ENCODE measurements around the gene CD300LF. TPM values are rescaled to one million over a fixed set of nuclear protein-coding genes. Genes with fewer than 3 reads are reported as not detected.
A peak's percentile ranks its signal among the peaks of the same experiment; 100 is the strongest.

The CD300LF gene
- total and polyA plus RNA-seq, 7 donors = 0.27 to 8.3 (median 3.3) TPM; not detected in 3

DNA sequence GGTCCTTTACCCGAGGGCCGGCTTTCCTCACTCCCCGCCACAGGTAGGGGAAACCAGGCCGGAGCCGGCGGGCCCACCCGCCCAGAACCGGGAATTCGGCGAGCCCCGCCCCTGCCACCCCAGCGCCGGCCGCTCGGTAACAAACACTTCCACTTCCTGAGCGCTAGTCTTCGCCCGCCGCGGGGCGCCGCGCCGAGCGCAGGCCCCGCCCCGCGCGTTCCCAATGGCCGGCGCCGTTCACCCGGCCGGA lies 35.5 kb upstream of the CD300LF start:
- WGBS, 2 donors = 0% methylated on average over 34 of the region's 34 CpGs

DNA sequence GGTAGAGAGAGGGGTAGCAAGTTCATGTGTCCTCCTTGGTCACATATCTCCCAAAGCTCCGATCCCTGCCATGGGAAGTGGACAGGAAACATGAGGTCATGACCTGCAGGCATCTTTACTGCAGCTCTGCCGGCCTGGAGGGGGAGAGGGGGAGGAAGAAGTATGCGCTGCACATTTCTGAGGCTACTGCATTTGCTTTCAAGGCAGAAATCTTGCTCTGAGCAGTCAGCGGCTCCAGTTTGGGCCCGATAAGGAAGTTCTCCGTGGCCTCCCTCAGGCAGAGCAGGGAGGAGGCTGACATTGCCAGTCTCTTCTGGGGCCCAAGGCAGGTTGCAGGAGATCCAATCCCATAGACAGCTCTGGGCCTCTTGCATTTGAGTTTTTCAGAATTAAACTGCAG lies 34.2 kb upstream of the CD300LF start:
- WGBS, 2 donors = 39 to 72% methylated on average over 6 of the region's 6 CpGs
- DNase-seq = peak; percentile 66
- Histone ChIP-seq H3K27me3 (peaks cover 0 to 10% (median 0%) of the 10 kb centered on the region in 3 donors), H3K9me3 (no peaks in the 10 kb centered on the region), H3K36me3 (no peaks in the 10 kb centered on the region), H3K27ac (peak overlapping the region in 1 of 4 donors; percentile 74), H3K4me1 (peaks cover 0 to 29% (median 20%) of the 10 kb centered on the region in 4 donors), H3K4me3 (no peak overlapping the region)
- intact Hi-C loops (cut with DNase I) = loop anchor here (5.0 kb wide), 1 partner anchor 210 kb away; no protein-coding TSS in a partner anchor
- TF ChIP-seq POLR2AphosphoS5 (IDR thresholded peaks at IDR 0.05) (no peak), EP300 (IDR thresholded peaks at IDR 0.05) (no peak), POLR2A (IDR thresholded peaks at IDR 0.05) (no peak)
- TF ChIP-seq, protein P1, sequence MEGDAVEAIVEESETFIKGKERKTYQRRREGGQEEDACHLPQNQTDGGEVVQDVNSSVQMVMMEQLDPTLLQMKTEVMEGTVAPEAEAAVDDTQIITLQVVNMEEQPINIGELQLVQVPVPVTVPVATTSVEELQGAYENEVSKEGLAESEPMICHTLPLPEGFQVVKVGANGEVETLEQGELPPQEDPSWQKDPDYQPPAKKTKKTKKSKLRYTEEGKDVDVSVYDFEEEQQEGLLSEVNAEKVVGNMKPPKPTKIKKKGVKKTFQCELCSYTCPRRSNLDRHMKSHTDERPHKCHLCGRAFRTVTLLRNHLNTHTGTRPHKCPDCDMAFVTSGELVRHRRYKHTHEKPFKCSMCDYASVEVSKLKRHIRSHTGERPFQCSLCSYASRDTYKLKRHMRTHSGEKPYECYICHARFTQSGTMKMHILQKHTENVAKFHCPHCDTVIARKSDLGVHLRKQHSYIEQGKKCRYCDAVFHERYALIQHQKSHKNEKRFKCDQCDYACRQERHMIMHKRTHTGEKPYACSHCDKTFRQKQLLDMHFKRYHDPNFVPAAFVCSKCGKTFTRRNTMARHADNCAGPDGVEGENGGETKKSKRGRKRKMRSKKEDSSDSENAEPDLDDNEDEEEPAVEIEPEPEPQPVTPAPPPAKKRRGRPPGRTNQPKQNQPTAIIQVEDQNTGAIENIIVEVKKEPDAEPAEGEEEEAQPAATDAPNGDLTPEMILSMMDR (IDR thresholded peaks at IDR 0.05) = no peak

More for the DNA sequence above, 35.5 kb upstream of the CD300LF start:
- Histone ChIP-seq H3K27me3 (peaks cover 0 to 7% (median 0%) of the 10 kb centered on the region in 3 donors), H3K4me1 (peaks cover 0 to 29% (median 20%) of the 10 kb centered on the region in 4 donors), H3K9me3 (no peaks in the 10 kb centered on the region), H3K36me3 (no peaks in the 10 kb centered on the region), H3K4me3 (peak overlapping the region; percentile 40 to 77 (median 70)), H3K27ac (peak overlapping the region; percentile 64 to 75 (median 72))
- DNase-seq = no peak
- TF ChIP-seq EP300 (IDR thresholded peaks at IDR 0.05) (no peak), POLR2AphosphoS5 (IDR thresholded peaks at IDR 0.05) (no peak), POLR2A (IDR thresholded peaks at IDR 0.05) (no peak)
- TF ChIP-seq, protein P1 (IDR thresholded peaks at IDR 0.05) = no peak
- intact Hi-C loops (cut with DNase I) = loop anchor here (1.0 to 5.0 kb wide), 3 partner anchors 28 to 209 kb away; partner anchors contain the start of genes FDXR and NAT9

DNA sequence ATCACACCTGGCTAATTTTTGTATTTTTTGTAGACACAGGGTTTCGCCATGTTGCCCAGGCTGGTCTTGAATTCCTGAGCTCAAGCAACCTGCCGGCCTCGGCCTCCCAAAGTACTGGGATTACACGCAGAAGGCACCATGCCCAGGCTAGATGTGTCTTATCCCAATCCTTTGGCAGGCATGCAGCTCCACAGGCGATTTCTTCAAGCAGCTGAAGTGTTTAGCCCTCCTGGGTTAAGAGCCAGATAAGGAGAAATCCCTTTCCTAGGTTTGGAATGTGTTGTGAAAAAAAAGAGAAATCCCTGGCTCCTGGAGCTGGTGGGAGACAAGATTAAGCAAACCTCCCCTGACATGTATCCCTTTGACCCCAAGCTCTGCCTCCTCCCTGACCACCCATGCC lies 33.7 kb upstream of the CD300LF start:
- TF ChIP-seq EP300 (IDR thresholded peaks at IDR 0.05) (no peak), POLR2AphosphoS5 (IDR thresholded peaks at IDR 0.05) (no peak), POLR2A (IDR thresholded peaks at IDR 0.05) (no peak)
- TF ChIP-seq, protein P1 (IDR thresholded peaks at IDR 0.05) = no peak
- H3K36me3 ChIP-seq = no peaks in the 10 kb centered on the region
- H3K9me3 ChIP-seq = no peaks in the 10 kb centered on the region
- peak; percentile 55 for DNase-seq
- H3K4me3 ChIP-seq = no peak overlapping the region
- 89 to 92% methylated on average over 5 of the region's 5 CpGs for WGBS, 2 donors
- no peak overlapping the region for H3K27ac ChIP-seq
- peaks cover 0 to 16% (median 0%) of the 10 kb centered on the region in 3 donors for H3K27me3 ChIP-seq
- peaks cover 0 to 29% (median 20%) of the 10 kb centered on the region in 4 donors for H3K4me1 ChIP-seq
- intact Hi-C loops (cut with DNase I) = loop anchor here (5.0 kb wide), 1 partner anchor 211 kb away; no protein-coding TSS in a partner anchor

DNA sequence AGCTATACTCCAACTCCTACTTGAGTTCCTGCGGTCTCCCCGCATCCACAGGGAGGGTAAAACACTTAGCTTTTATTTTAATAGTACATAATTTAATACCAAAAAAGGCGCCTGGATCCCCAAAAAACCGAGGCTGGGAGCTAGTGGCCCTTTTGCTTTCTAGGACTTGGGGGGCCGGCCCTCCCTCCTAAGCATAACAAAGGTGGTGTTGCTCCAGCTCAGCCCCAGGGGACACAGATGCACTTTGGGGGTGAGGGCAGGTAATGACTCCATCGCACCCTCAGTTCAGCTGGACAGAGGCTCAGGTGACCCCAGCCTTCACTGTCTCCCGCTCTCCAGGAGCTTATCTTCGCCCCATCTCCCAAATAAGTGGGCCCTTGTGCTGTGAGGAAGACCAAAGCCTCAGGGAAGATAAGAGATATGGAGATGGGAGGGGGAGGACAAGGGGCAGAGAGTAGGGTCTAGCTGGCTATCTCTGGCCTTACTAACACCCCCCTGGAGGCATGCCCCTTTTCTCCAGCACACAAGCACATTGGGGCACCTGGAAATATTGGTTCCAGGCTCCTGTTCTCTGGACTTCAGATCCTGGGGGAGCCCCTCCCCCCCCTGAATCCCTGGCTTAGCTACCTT lies 32.9 kb upstream of the CD300LF start:
- no peak for TF ChIP-seq POLR2AphosphoS5 (IDR thresholded peaks at IDR 0.05)
- no peak for TF ChIP-seq EP300 (IDR thresholded peaks at IDR 0.05)
- no peak for TF ChIP-seq POLR2A (IDR thresholded peaks at IDR 0.05)
- TF ChIP-seq, protein P1 (IDR thresholded peaks at IDR 0.05) = no peak
- WGBS, 2 donors = 91 to 92% methylated on average over 8 of the region's 8 CpGs
- DNase-seq = peak; percentile 58
- Histone ChIP-seq H3K9me3 (no peaks in the 10 kb centered on the region), H3K36me3 (no peaks in the 10 kb centered on the region), H3K4me1 (peaks cover 0 to 29% (median 20%) of the 10 kb centered on the region in 4 donors), H3K27ac (peak overlapping the region in 1 of 4 donors; percentile 38), H3K27me3 (peaks cover 0 to 23% (median 7%) of the 10 kb centered on the region in 3 donors), H3K4me3 (no peak overlapping the region)
- intact Hi-C loops (cut with DNase I) = loop anchor here (2.0 to 5.0 kb wide), 2 partner anchors 25 to 212 kb away; no protein-coding TSS in a partner anchor
